Fibroblast of gingiva (primary cell): ENCODE results near the gene TRIM59.

Experiments
- DNase-seq: peaks from one replicate; pipeline ENCODE4 v3.0.0-alpha.2; 2011; ENCODE audit warnings: low read depth

TRIM59 gene

GRCh38 chr3:160449636-160450598 is at the start of gene TRIM59:
TSS of gene TRIM59 (minus strand) at chr3:160449786. CDS start at chr3:160439183, 10,603 bp downstream.
- peak; percentile 96 for DNase-seq

DNA sequence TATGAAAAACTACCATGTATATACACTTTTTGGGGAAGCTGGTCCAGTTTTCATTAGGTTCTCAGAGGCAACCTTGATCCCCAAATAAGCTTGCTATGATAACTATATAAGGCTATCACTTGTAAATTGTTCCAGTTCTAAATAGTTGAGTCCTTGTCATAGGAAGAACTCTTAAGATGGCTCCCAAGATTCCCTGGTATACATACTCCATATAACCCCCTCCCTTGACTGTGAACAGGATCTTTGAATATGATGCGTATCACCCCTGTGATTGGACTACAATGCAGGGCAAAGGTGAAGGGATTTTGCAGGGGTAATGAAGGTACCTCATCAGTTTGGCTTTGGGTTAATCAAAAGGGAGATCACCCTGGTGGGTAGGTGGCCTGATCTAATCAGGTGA is 48.6 kb upstream of the TRIM59 start:
- no peak for DNase-seq

DNA sequence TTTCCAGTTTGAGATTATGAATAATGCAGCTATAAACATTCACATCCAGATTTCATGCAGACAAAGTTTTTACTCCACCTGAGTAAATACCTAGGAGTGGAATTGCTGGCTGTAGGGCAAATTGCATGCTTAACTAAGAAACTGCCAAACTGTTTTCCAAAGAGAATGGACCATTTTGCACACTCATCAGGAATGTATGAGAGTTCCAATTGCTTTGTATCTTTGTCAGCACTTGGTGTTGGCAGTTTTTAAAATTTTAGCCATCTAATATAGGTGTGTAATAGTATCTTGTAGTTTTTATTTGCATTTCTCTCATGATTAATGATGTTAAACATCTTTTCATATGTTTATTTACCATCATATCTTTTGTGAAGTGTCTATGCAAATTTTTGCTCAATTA is 40.6 kb upstream of the TRIM59 start:
- no peak for DNase-seq

- DNase-seq, result peak; percentile 51
These were observed 36.9 kb upstream of the TRIM59 start for GRCh38 chr3:160486459-160486869.

GRCh38 chr3:160482796-160483195 is 33.2 kb upstream of the TRIM59 start:
- no peak for DNase-seq

DNA sequence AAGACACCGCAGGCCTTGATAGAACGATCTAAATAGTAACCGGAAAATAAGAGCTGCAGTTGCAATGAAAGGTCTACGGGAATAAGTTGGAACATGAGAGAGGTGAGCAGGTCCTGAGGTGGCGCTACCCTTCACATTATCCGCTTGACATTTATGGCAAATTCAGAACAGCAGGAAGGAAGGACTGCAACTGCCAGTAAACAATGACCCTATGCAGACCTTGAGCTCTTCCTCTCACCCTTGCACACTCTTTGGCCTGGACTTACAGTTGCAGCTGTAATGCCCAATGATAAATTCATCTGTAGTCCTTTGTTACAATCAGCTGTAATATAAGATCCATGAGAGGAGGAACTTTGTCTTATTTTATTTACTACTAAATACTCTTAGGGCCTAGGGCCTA is 32.3 kb upstream of the TRIM59 start:
- no peak for DNase-seq

- DNase-seq, result no peak
These were observed 31.3 kb upstream of the TRIM59 start for GRCh38 chr3:160480931-160481330.

DNA sequence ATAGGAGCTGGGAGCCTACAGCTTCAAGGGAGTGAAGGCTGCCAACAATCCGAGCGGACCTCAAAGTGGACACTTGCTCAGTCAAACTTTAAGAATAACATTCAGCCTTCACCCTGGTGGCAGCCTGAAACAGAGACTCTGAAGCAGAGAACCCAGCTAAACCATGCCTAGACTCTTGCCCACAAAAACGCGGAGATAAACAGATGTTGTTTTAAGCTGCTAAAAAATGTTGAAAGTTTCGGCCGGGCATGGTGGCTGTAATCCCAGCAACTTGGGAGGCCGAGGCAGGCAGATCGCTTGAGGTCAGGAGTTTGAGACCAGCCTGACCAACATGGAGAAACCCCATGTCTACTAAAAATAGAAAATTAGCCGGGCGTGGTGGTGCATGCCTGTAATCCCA is 29.8 kb upstream of the TRIM59 start:
- no peak for DNase-seq

- DNase-seq, result peak; percentile 54
These were observed 28.8 kb upstream of the TRIM59 start for GRCh38 chr3:160478338-160478737.

- no peak for DNase-seq
These were observed 28.2 kb upstream of the TRIM59 start for GRCh38 chr3:160477750-160478149.

- DNase-seq, result no peak
These were observed 26.3 kb upstream of the TRIM59 start for GRCh38 chr3:160475884-160476283.

DNA sequence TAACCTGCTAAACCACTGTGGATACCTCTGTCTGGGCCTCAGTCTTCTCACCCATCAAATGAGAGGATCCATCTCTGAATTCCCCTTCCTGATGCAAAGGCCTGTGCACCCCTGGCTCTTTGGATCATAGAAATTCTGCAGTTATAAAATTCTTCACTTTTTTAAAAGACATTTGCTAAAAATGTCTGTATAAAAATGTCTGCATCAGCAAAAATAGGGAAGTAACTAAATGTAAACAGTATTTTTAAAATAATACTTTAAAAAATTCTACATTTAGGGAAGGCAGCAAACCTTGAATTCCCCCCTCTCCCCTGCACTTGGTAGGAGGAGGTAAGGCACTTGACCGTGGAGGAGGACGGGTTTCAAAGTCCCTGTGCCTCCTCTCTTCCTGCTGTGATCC is 25.6 kb upstream of the TRIM59 start:
- no peak for DNase-seq

- peak; percentile 36 for DNase-seq
These were observed 24.8 kb upstream of the TRIM59 start for GRCh38 chr3:160474416-160474838.

GRCh38 chr3:160473978-160474377 is 24.4 kb upstream of the TRIM59 start:
- DNase-seq, result peak; percentile 94

GRCh38 chr3:160473221-160473620 is 23.6 kb upstream of the TRIM59 start:
- no peak for DNase-seq

GRCh38 chr3:160472344-160472743 is 22.8 kb upstream of the TRIM59 start:
- DNase-seq, result no peak

GRCh38 chr3:160471892-160472291 is 22.3 kb upstream of the TRIM59 start:
- no peak for DNase-seq

DNA sequence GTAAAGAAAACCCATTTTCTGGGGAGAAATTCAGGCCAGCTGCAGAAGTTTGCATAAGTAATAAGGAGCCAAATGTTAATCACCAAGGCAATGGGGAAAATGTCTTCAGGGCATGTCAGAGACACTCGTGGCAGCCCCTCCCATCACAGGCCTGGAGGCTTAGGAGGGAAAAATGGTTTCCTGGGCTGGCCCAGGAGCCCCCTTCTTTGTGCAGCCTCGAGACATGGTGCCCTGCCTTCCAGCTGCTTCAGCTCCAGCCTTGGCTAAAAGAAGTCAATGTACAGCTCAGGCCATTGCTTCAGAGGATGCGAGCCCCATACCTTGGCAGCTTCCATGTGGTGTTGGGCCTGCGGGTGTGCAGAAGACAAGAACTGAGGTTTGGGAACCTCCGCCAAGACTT is 20.6 kb upstream of the TRIM59 start:
- DNase-seq, result no peak

GRCh38 chr3:160464971-160465370 is 15.4 kb upstream of the TRIM59 start:
- DNase-seq, result no peak

- DNase-seq, result no peak
These were observed 14.7 kb upstream of the TRIM59 start for GRCh38 chr3:160464321-160464720.

DNA sequence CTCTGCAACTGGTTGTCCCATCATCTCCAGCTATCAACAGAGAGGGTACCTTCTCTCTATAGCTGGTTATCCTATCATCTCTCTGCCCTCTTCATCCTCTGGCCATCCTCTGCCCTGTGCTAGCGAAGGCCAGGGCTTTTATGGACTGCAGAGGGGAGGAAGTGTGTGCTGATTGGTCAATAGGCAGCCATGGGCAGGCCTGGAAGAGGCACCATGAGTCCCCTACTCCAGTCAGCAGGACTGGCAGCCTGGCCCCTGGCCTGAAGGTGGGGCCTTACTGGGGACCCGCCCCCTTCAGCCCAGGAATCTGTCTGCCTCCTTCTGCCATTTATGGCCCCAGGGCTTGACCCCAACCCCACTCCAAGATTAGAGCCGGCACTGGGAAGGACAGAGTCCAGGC is 10.4 kb upstream of the TRIM59 start:
- no peak for DNase-seq

DNA sequence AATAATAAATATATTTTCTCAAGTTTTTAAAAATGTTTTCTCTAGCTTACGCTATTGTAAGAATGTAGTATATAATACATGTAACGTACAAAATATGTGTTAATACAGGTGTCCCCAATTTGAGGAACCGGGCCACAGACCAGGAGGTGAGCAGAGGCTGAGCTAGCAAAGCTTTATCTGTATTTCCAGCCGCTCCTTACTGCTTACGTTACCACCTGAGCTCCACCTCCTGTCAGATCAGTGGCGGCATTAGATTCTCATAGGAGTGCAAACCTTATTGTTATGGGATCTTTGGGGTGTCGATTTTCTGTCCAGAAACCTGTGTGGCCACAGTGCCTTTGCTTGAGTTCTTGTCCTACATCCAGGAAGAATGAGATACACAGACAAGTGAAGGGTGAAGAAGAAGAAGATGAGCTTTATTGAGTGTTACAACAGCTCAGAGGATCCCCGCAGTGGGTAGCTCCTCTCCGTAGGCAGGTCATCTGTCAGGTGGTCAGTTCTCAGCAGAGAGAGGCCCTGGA is 9.9 kb upstream of the TRIM59 start:
- no peak for DNase-seq

DNA sequence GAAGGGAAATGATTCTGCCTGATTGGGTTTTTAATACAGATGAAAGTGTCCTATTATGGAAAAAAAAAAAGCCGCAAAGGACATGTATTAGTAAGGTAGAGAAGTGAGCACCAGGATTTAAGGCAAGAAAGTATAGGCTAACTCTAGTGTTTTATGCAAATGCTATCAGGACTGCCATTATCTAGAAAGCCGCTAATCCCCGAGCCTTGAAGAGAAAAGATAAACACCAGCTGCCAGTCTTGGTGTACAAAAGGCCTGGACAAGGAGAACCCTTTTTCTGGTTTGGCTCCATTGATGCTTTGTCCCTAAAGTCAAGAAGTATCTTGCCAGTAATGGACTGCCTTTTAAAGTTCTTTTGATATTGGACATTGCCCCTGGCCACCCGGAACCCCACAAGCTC is 8.6 kb upstream of the TRIM59 start:
- no peak for DNase-seq

DNA sequence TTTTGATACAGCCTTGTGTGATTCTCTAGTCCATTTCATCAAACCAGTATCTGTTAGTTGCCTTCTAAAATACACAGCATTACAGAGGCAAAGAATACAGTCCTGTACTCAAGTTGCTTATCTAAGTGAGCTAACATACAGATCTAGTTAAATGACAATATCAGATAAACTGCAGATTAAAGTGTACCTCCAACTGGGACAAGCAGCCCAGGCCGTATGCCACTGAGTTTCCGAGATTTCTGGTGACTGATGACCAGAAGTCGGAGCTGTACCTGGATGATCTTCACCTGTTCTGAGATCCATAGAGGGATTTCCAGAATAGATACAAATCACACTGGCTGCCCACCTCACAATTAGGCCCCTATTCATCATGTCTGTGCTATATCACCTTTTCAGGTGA is 6.3 kb upstream of the TRIM59 start:
- DNase-seq, result no peak
